H1 (cell line): ENCODE results near the gene FZD8.

Source experiments
- CHD2 ChIP-seq: IDR thresholded peaks from 2 replicates; pipeline ENCODE4 v1.6.1; 2012; ENCODE audit warnings: low read length, improper control_type of control experiment
- JUN ChIP-seq: IDR thresholded peaks from 2 replicates; pipeline ENCODE4 v1.6.1; 2011; ENCODE audit warnings: low read depth, mild to moderate bottlenecking, improper control_type of control experiment, low read length
- KDM1A ChIP-seq: fragments of 200-600, 300-600 bp; sonication (generic); IDR thresholded peaks from 2 replicates; pipeline ENCODE4 v1.7.1; 2016; ENCODE audit warnings: mild to moderate bottlenecking, low read length, borderline replicate concordance
- NRF1 ChIP-seq: IDR thresholded peaks from 2 replicates; pipeline ENCODE4 v1.6.1; 2011; ENCODE audit warnings: mild to moderate bottlenecking, low read depth, low read length, improper control_type of control experiment
- POLR2A ChIP-seq, 2 experiments: IDR thresholded peaks; 1 replicate in 1 of 2; 2 replicates in 1 of 2; pipeline ENCODE4 v1.6.1; 2011; ENCODE audit warnings: low read depth in 2 of 2, low read length in 2 of 2, mild to moderate bottlenecking in 2 of 2; ENCODE audit errors: control extremely low read depth in 1 of 2
- POLR2AphosphoS5 ChIP-seq: IDR thresholded peaks from 2 replicates; pipeline ENCODE4 v1.6.1; 2011; ENCODE audit warnings: low read depth, low read length
- SP2 ChIP-seq: IDR thresholded peaks from 2 replicates; pipeline ENCODE4 v1.6.1; 2012; ENCODE audit warnings: mild to moderate bottlenecking, low read length, inconsistent platforms
- TAF1 ChIP-seq: IDR thresholded peaks from 2 replicates; pipeline ENCODE4 v1.6.1; 2011; ENCODE audit warnings: mild to moderate bottlenecking, low read depth, low read length
- TCF12 ChIP-seq: IDR thresholded peaks from 2 replicates; pipeline ENCODE4 v1.6.1; 2011; ENCODE audit warnings: low read depth, mild to moderate bottlenecking, low read length
- TF ChIP-seq, protein P1 (sequence below), 3 experiments: IDR thresholded peaks; 1 replicate in 2 of 3; 2 replicates in 1 of 3; pipeline versions ENCODE4 v1.5.1 to v1.6.1; 2011; ENCODE audit warnings: low read length in 3 of 3, mild to moderate bottlenecking in 3 of 3, inconsistent platforms in 2 of 3, low read depth in 1 of 3, moderate library complexity in 1 of 3; ENCODE audit not compliant: insufficient read depth in 1 of 3; ENCODE audit errors: control extremely low read depth in 1 of 3

DNA sequence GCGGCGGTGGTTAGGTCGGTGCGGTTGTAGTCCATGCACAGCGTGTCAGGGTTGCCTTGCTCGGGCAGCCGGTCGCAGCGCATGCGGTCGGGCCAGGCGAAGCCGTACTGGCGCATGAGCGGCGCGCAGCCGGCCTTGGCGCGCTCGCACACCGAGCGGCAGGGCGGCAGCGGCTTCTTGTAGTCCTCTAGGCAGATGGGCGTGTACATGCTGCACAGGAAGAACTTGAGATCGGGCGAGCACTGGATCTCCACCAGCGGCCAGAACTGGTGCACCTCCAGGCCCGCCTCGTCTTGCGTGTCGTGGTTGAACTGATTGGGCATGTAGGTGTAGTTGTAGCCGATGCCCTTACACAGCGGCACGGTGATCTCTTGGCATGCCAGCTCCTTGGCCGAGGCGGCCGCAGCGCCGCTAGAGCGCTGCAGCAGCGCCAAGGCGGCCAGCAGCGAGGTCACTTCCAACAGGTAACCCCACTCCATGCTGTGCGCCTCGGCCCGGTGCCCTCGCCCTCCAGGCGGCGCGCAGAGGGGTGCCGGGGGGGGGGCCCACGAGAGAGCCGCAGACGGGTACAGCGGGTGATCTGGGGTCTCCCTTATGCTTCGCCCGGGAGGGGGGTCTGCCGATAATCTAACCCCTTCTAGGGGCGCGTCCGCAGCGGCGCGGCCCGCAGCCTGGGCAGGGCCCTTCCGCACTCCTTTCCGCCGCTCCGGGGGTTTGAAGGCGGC lies 983 bp downstream of the FZD8 start:
- TF ChIP-seq TCF12 = no peak
- 0 out of 2 replicates have a peak, but pooled peaks have one; percentile 11 for TF ChIP-seq CHD2
- TF ChIP-seq JUN = no peak
- 0 out of 3 replicates have a peak, but pooled peaks of 1 of the 2 experiments have one; percentile 4 for TF ChIP-seq POLR2A (IDR thresholded peaks at IDR 0.05; ENCODE audit: control extremely low read depth in 1 of 2, low read depth in 2 of 2, low read length in 2 of 2)
- no peak for TF ChIP-seq TAF1
- no peak for TF ChIP-seq NRF1
- TF ChIP-seq, protein P1, sequence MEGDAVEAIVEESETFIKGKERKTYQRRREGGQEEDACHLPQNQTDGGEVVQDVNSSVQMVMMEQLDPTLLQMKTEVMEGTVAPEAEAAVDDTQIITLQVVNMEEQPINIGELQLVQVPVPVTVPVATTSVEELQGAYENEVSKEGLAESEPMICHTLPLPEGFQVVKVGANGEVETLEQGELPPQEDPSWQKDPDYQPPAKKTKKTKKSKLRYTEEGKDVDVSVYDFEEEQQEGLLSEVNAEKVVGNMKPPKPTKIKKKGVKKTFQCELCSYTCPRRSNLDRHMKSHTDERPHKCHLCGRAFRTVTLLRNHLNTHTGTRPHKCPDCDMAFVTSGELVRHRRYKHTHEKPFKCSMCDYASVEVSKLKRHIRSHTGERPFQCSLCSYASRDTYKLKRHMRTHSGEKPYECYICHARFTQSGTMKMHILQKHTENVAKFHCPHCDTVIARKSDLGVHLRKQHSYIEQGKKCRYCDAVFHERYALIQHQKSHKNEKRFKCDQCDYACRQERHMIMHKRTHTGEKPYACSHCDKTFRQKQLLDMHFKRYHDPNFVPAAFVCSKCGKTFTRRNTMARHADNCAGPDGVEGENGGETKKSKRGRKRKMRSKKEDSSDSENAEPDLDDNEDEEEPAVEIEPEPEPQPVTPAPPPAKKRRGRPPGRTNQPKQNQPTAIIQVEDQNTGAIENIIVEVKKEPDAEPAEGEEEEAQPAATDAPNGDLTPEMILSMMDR (IDR thresholded peaks at IDR 0.05; ENCODE audit: control extremely low read depth in 1 of 3, insufficient read depth in 1 of 3, low read depth in 1 of 3, low read length in 3 of 3) = no peak
- no peak for TF ChIP-seq KDM1A
- TF ChIP-seq SP2 = no peak
- no peak for TF ChIP-seq POLR2AphosphoS5
